ENCODE results near the gene NIPSNAP2.
"Not testable (repeated sequence)": the region's sequence is repeated elsewhere in the genome, so short reads cannot be mapped to it uniquely, and the experiment has no call there.

The NIPSNAP2 gene

DNA sequence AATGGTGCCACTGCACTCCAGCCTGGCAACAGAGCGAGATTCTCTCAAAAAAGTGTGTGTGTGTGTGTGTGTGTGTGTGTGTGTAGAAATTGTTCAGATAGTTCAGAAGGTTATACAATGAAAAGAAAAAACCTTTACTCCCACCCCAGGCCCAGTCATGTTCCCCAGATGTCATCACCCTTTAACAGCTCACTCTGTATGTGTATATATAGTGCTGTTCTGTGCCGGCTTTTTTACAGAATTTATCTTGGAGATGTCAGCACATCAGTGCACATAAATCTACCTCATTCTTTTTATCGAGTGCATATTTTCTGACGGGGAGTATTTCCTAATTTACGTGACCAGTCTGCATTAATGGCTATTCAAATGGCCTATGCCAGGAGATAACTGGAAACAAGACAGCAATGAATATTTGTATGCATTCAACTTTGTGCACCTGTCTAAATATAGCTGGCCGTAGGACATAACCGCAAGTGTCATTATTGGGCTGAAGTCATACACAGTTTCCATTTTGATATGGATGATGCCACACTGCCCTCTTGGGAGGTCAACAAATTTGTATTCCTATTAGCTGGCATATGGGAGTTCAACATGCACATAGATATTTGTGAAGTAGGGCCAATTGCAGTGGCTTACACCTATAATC, 11.7 kb downstream of the NIPSNAP2 start:
- no peak for DNase-seq (ENCODE audit: low read depth in 2 of 2)

GRCh38 chr7:55977831-55978230, 13.4 kb downstream of the NIPSNAP2 start:
- DNase-seq (ENCODE audit: low read depth in 2 of 2), result no peak

DNA sequence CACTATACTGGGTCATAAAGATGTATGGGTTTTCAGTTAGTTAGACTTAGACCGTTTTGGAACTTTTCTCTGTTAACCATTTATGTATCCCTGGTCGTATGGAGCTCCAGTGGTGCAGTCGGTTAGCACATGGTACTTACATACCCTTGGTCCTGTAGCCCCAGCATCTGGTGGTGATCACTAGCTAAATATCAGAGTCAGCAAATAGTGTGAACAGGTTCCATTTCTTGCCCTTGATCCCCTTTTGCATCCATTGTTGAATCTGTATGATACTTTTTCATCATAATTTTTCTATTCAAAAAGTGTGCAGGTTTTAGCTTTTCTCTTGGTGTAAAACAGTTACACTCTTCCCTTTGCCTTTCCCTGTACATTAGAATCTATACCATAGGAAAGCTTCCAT, 15.9 kb downstream of the NIPSNAP2 start:
- no peak for DNase-seq (ENCODE audit: low read depth in 2 of 2)

GRCh38 chr7:55983537-55983936, 19.2 kb downstream of the NIPSNAP2 start:
- no peak for DNase-seq (ENCODE audit: low read depth in 2 of 2)

- DNase-seq (ENCODE audit: low read depth in 2 of 2), result no peak
These were observed 28.0 kb downstream of the NIPSNAP2 start for GRCh38 chr7:55992346-55992745.

- DNase-seq (ENCODE audit: low read depth in 2 of 2), result no peak
These were observed 32.6 kb downstream of the NIPSNAP2 start for GRCh38 chr7:55996856-55997500.

- DNase-seq (ENCODE audit: low read depth in 2 of 2), result no peak
These were observed 39.4 kb downstream of the NIPSNAP2 start for GRCh38 chr7:56003749-56004148.

GRCh38 chr7:56007167-56007652, 42.8 kb downstream of the NIPSNAP2 start:
- DNase-seq (ENCODE audit: low read depth in 2 of 2), result no peak

DNA sequence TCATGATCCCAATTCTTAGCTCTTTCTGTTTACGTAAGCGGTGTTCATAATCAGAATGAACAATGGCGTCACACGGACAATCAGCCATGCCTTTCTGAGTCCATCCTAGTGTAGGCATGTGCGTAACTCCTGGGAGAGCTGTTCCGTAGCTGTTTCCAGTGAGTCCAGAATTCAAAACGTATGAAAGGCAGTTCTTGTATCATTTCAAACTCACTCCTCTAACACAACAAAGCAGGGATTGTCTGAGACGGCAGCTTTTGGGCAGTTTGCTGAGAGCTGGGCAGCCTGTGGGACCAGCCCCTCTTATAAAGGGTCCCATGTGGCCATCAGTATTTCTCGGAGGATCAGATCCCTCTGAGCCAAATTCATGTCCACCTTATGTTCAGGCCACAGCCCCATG, 43.5 kb downstream of the NIPSNAP2 start:
- no peak for DNase-seq (ENCODE audit: low read depth in 2 of 2)

- no peak for DNase-seq (ENCODE audit: low read depth in 2 of 2)
These were observed 45.3 kb downstream of the NIPSNAP2 start for GRCh38 chr7:56009695-56010094.

- DNase-seq (ENCODE audit: low read depth in 2 of 2), result not testable (repeated sequence)
These were observed 52.6 kb downstream of the NIPSNAP2 start for GRCh38 chr7:56017015-56017414.

DNA sequence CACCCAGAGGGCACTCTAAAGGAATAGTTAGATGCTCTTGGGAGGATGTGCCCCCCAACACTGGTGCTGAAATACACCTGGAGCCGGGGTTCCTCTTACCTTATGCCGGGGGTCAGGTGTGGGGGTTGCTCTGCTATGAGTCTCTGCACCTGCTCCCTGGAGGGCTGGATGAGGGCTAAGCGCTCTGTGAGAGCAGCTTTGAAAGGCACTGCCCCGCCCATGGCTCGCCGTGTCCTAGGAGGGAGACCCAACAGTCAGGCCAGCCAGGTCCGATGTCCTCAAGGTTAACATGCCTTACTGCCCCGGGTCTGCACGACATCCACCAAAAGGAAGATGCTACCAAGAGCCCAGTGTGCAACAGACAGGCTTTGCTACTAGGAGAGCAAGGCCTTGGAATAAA, 55.1 kb downstream of the NIPSNAP2 start:
- no peak for DNase-seq (ENCODE audit: low read depth in 2 of 2)

GRCh38 chr7:56023500-56023899, 59.1 kb downstream of the NIPSNAP2 start:
- no peak for DNase-seq (ENCODE audit: low read depth in 2 of 2)

- no peak for DNase-seq (ENCODE audit: low read depth in 2 of 2)
These were observed 62.2 kb downstream of the NIPSNAP2 start for GRCh38 chr7:56026538-56026937.

GRCh38 chr7:56028942-56029630, 64.7 kb downstream of the NIPSNAP2 start:
- DNase-seq (ENCODE audit: low read depth in 2 of 2), result no peak

DNA sequence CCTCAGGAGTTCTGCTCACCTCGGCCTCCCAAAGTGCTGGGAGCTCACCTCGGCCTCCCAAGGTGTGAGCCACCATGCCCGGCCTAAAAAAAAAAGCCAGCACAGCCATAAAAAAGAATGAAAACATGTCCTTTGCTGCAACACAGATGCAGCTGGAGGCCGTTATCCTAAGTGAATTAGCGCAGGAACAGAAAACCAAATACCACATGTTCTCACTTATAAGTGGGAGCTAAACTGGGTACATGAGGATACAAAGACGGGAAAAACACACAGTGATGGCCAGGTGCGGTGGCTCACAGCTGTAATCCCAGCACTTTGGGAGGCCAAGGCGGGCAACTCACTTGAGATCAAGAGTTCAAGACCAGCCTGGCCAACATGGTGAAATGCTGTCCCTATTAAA, 66.0 kb downstream of the NIPSNAP2 start:
- no peak for DNase-seq (ENCODE audit: low read depth in 2 of 2)

DNA sequence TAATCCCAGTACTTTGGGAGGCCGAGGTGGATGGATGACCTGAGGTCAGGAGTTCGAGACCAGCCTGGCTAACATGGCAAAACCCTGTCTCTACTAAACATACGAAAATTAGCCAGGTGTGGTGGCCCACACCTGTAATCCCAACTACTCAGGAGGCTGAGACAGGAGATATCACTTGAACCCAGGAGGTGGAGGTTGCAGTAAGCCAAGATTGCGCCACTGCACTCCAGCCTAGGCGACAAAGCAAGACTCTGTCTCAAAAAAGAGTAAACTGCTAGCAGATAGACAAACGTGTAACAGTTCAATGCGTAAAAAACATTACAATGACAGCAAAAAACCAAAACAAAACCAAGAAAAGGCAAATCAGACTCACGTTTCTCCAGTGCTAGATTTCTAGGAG, 67.2 kb downstream of the NIPSNAP2 start:
- not testable (repeated sequence) for DNase-seq (ENCODE audit: low read depth in 2 of 2)

DNA sequence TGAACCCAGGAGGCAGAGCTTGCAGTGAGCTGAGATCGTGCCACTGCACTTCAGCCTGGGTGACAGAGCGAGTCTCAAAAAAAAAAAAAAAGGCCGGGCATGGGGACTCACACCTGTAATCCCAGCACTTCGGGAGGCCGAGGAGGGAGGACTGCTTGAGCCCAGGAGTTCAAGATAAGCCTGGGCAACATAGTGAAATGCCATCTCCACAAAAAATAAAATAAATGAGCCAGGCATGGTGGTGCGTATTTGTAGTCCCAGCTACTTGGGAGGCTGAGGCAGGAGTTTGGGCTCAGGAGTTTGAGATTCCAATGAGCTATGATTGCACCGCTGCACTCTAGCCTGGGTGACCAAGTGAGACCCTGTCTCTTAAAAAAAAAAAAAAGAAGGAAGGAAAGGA, 68.2 kb downstream of the NIPSNAP2 start:
- DNase-seq (ENCODE audit: low read depth in 2 of 2), result not testable (repeated sequence)

- DNase-seq (ENCODE audit: low read depth in 2 of 2), result peak; percentile 43 to 52
These were observed 69.5 kb downstream of the NIPSNAP2 start for GRCh38 chr7:56033671-56034432.

GRCh38 chr7:56040730-56041129, 76.3 kb downstream of the NIPSNAP2 start:
- no peak for DNase-seq (ENCODE audit: low read depth in 2 of 2)

DNA sequence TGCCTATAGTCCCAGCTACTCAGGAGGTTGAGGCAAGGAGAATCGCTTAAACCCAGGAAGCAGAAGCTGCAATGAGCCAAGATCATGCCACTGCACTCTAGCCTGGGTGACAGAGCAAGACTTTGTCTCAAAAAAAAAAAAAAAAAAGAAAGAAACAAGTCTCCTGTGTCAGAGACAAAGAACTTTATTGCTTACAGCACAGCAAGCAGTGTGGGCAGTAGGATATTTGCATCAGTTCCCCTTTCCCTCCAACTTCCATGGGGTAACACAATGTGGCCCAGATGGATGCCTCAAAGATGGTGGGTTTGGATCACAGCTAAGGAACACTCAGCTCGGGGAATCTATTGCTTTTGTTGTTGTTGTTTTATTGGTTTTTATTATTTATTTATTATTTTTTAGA, 81.4 kb downstream of the NIPSNAP2 start:
- not testable (repeated sequence) for DNase-seq (ENCODE audit: low read depth in 2 of 2)

All from stimulated activated CD4-positive, alpha-beta T cell treated with anti-CD3 and anti-CD28 coated beads, Interleukin-15, amount 100 ng/mL, for 48 hours (primary cell).